Uterus (tissue), 4 donors: Measurements from ENCODE around the gene TNPO2. TPM values are rescaled to one million over a fixed set of nuclear protein-coding genes. Genes with fewer than 3 reads are reported as not detected.
A peak's percentile ranks its signal among the peaks of the same experiment; 100 is the strongest.

Experiments used
- DNase-seq, 2 donors: peaks; one replicate each; pipeline ENCODE4 v3.0.0-alpha.2; 2019 to 2020
- H3K27ac ChIP-seq, 2 donors: fragments of 200-600 bp; sonication (generic); 1 replicate in 1 of 2; 2 replicates in 1 of 2; pipeline ENCODE4 v1.5.1; 2016 to 2018
- H3K27me3 ChIP-seq, 2 donors: fragments of 200-600 bp; sonication (generic); one replicate each; pipeline ENCODE4 v1.5.1; 2018 to 2019; ENCODE audit warnings: control low read depth in 1 of 2
- H3K36me3 ChIP-seq, 2 donors: fragments of 200-600 bp; sonication (generic); one replicate each; pipeline ENCODE4 v1.5.1; 2019; ENCODE audit warnings: control low read depth in 1 of 2
- H3K4me1 ChIP-seq, 2 donors: fragments of 200-600 bp; sonication (generic); one replicate each; pipeline ENCODE4 v1.5.1; 2018 to 2019; ENCODE audit warnings: control low read depth in 1 of 2
- H3K4me3 ChIP-seq, 2 donors: fragments of 200-600 bp; sonication (generic); 1 replicate in 1 of 2; 2 replicates in 1 of 2; pipeline ENCODE4 v1.5.1; 2018 to 2019; ENCODE audit warnings: mild to moderate bottlenecking in 1 of 2
- H3K9me3 ChIP-seq, 2 donors: fragments of 200-600 bp; sonication (generic); one replicate each; pipeline ENCODE4 v1.5.1; 2019; ENCODE audit warnings: control low read depth in 1 of 2
- POLR2A ChIP-seq, 2 donors: fragments of 450-650 bp; IDR thresholded peaks; one replicate each; pipeline ENCODE4 v1.6.1; 2016; ENCODE audit warnings: antibody characterized with exemption in 2 of 2, mild to moderate bottlenecking in 1 of 2, moderate library complexity in 1 of 2
- intact Hi-C: fragments of 100-400 bp; cut with DNase I; formaldehyde crosslinking; loops from one replicate; pipeline ENCODE4 v1.15.1; 2023; ENCODE audit warnings: low total_unique reads
- total RNA-seq, 4 donors: library from RNA; depleted of rRNA in 3 of 4; stranded (reverse); fragments of >200 nt in 3 of 4; gene quantifications; one replicate each; pipeline versions ENCODE4 v1.1.0 to v1.2.4, GENCODE V29; 2014 to 2023
- TF ChIP-seq, protein P1 (sequence below), 4 experiments: fragments of 200-600 bp in 2 of 4; fragments of 450-650 bp in 2 of 4; sonication (generic) in 2 of 4; IDR thresholded peaks; one replicate each; pipeline ENCODE4 v1.5.1; 2016 to 2019; ENCODE audit warnings: antibody characterized with exemption in 4 of 4, mild to moderate bottlenecking in 2 of 4, moderate library complexity in 1 of 4
- donor health status: DM: yes; HTN: yes; CAD: no.

The TNPO2 gene
- total RNA-seq, result 10 to 100 TPM; 29.7 to 92.9 (median 71.2) TPM

DNA sequence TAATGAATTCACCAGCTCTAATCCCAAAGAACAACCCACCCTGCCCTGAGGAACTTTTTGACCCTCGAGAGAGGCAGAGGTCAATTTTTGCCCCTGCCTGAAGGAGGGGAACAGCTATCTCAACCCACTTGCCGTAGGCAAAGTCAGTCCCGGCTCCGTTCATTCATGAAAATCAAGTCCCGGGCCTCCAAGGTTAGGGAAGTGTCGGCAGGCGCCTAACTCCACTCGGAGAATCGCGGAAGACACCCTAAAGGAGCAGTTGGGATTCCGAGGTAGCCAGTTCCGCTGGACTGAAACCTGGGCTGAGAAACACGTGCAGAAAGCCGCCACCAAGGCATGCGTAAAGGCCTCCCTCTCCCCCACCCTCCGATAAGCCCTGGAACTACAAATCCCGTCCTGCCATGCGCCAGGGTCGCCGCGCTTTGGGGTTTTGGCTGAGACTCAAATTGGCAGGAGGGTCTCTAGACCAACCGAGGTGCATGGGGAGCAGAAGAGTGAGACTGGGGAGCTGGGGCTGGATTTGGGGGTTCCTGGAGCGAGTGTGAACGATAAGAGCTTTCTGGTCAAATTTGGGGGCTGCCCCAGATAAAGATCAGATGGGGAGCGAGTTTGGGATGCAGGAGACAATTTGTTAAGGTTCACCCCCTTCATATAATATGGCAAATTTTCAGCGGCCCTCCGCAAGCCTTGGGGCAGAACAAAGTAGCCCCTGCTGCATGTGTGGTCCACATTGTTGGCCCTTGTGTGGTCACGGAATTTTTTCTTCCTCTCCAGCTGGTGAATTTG lies at the start of gene TNPO2:
TNPO2 (minus strand) TSS at position 292 of the 786 bp plus-strand sequence. CDS start 2,955 bp downstream, outside the sequence.
- Histone ChIP-seq H3K27me3 (no peaks in the 10 kb centered on the region), H3K36me3 (no peaks in the 10 kb centered on the region), H3K4me1 (peaks cover 4 to 5% of the 10 kb centered on the region in 2 donors), H3K27ac (peak within 1 kb of the TSS; percentile 98), H3K9me3 (no peaks in the 10 kb centered on the region), H3K4me3 (peak within 1 kb of the TSS; percentile 71 to 86)
- intact Hi-C loops, result no loop called here
- TF ChIP-seq, protein P1, sequence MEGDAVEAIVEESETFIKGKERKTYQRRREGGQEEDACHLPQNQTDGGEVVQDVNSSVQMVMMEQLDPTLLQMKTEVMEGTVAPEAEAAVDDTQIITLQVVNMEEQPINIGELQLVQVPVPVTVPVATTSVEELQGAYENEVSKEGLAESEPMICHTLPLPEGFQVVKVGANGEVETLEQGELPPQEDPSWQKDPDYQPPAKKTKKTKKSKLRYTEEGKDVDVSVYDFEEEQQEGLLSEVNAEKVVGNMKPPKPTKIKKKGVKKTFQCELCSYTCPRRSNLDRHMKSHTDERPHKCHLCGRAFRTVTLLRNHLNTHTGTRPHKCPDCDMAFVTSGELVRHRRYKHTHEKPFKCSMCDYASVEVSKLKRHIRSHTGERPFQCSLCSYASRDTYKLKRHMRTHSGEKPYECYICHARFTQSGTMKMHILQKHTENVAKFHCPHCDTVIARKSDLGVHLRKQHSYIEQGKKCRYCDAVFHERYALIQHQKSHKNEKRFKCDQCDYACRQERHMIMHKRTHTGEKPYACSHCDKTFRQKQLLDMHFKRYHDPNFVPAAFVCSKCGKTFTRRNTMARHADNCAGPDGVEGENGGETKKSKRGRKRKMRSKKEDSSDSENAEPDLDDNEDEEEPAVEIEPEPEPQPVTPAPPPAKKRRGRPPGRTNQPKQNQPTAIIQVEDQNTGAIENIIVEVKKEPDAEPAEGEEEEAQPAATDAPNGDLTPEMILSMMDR (IDR thresholded peaks at IDR 0.05), result no peak
- no peak for TF ChIP-seq POLR2A (IDR thresholded peaks at IDR 0.05)
- peak; percentile 46 to 55 for DNase-seq

DNA sequence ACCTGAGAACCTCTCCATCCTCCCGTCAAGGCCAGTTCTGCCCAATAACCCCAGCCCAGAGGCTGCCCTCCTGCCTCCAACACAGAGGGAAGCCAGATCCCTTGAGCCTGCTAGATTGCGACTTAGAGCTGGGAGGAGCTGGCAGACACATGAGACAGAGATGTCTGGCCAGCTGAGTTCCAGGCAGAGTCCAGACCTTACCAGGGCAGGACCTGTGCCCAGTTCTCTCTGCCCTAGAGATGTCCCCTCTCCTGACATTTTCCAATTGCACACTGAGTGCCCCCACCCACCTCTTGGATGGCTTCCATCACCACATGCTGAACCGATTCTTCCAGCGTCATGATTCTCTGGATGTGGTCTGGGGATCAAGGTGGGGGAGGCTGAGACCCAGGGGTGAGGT lies 48.6 kb upstream of the TNPO2 start:
- Histone ChIP-seq H3K27ac (no peak overlapping the region), H3K9me3 (no peaks in the 10 kb centered on the region), H3K4me3 (no peak overlapping the region), H3K36me3 (no peaks in the 10 kb centered on the region), H3K4me1 (no peaks in the 10 kb centered on the region), H3K27me3 (no peaks in the 10 kb centered on the region)
- TF ChIP-seq, protein P1 (IDR thresholded peaks at IDR 0.05), result no peak
- TF ChIP-seq POLR2A (IDR thresholded peaks at IDR 0.05), result no peak
- DNase-seq, result no peak
- intact Hi-C loops, result no loop called here

GRCh38 chr19:12770922-12771321 lies 47.2 kb upstream of the TNPO2 start:
- intact Hi-C loops, result no loop called here
- Histone ChIP-seq H3K36me3 (no peaks in the 10 kb centered on the region), H3K4me3 (no peak overlapping the region), H3K9me3 (no peaks in the 10 kb centered on the region), H3K4me1 (no peaks in the 10 kb centered on the region), H3K27ac (no peak overlapping the region), H3K27me3 (no peaks in the 10 kb centered on the region)
- no peak for DNase-seq
- no peak for TF ChIP-seq POLR2A (IDR thresholded peaks at IDR 0.05)
- TF ChIP-seq, protein P1 (IDR thresholded peaks at IDR 0.05), result no peak

GRCh38 chr19:12769689-12770088 lies 46.0 kb upstream of the TNPO2 start:
- Histone ChIP-seq H3K36me3 (no peaks in the 10 kb centered on the region), H3K4me3 (no peak overlapping the region), H3K4me1 (no peaks in the 10 kb centered on the region), H3K9me3 (no peaks in the 10 kb centered on the region), H3K27ac (no peak overlapping the region), H3K27me3 (no peaks in the 10 kb centered on the region)
- intact Hi-C loops, result loop anchor here (5.0 kb wide), 2 partner anchors 33 to 73 kb away; partner anchors contain the start of genes PRDX2 and THSD8
- DNase-seq, result no peak
- no peak for TF ChIP-seq POLR2A (IDR thresholded peaks at IDR 0.05)
- TF ChIP-seq, protein P1 (IDR thresholded peaks at IDR 0.05), result no peak

DNA sequence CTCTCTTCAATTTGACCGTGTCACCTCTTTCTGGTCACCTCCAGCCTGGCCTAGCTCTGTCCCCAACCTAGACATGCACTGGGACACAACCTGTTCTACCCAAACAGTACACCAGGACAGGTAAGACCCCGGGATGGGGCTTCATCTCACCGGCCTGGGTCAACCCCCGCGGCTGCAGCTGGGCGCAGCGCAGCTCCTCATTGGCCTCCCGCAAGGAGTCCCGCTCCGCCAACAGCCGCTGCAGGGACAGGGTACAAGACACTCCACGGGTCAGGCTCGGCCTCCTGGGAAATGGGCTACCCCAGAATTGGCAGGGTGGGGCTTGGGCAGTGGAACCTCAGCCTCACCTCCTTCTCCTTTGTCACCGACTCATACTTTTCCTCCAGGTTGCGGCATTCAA lies 43.9 kb upstream of the TNPO2 start:
- H3K4me3 ChIP-seq, result no peak overlapping the region
- DNase-seq, result no peak
- H3K9me3 ChIP-seq, result no peaks in the 10 kb centered on the region
- intact Hi-C loops, result loop anchor here (5.0 kb wide), 2 partner anchors 35 to 75 kb away; partner anchors contain the start of genes PRDX2 and THSD8
- no peaks in the 10 kb centered on the region for H3K27me3 ChIP-seq
- H3K4me1 ChIP-seq, result no peaks in the 10 kb centered on the region
- no peak for TF ChIP-seq POLR2A (IDR thresholded peaks at IDR 0.05)
- TF ChIP-seq, protein P1 (IDR thresholded peaks at IDR 0.05), result no peak
- H3K36me3 ChIP-seq, result no peaks in the 10 kb centered on the region
- no peak overlapping the region for H3K27ac ChIP-seq
